NCI-H510A treated with DMSO at 0.1 percent for 48 hours (cell line): ENCODE measurements around the gene AEN.
A peak's percentile ranks its signal among the peaks of the same experiment; 100 is the strongest.

Experiments
- DNase-seq: peaks from one replicate; lab custom pipeline; 2025; lab: John Stamatoyannopoulos, UW

Gene AEN

GRCh38 chr15:88613074-88613944 lies 7.8 kb upstream of the AEN start:
- DNase-seq: no peak

DNA sequence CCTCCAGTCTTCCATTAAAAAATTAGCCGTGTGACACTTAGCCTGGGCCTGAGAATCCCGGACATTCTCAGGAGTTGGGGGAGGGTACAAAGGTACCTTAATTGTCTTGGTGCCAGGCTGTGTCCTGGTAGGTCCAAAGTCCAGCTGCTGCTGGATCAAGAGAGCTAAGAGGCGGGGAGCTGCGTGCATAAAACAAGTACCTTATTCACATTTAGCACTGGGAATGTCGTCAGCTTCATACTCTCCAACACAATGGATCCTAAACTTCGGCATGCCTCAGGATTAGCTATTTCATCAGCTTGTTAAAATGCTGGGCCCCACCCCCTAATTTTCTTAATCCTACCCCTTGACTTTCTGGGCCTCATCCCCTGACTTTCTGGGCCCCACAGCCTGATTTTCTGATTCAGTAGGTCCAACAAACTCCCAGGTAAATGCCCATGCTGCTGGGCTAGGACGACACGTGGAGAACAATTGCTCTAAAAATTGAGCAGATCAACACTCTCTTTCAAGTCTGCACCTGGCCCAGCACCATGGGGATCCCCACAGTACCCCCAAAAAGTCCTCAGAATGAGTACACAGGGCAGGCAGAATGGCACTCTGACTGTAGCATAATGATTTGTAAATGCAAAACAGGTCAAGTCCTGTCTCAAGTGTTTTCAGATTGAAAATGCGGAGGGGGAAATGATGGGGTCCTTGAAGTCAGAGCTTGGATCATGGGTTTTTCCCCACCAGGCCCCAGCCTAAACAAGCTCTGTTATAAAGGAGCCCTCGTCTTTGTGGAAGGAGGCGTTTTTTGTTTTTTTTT lies 5.6 kb upstream of the AEN start:
- no peak for DNase-seq

DNA sequence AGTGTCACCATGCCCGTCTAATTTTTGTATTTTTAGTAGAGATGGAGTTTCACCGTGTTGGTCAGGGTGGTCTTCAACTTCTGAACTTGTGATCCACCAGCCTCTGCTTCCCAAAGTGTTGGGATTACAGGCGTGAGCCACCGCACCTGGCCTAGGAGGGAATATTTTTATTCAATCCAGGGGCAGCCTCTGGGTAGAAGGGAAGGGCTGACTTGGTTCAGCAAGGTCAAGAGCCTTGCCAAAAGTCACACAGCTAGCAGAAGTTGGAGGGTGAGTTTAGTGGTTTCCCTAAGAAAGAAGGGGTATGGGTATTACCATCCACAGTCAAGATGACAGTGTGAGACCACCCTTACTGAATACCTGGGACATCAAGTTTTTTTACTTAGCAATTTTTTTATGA lies 4.9 kb upstream of the AEN start:
- DNase-seq: no peak

GRCh38 chr15:88617031-88617722 lies 4.0 kb upstream of the AEN start:
- DNase-seq: no peak

- DNase-seq: no peak
Measured at GRCh38 chr15:88617790-88618189, 3.4 kb upstream of the AEN start.

GRCh38 chr15:88618686-88619085 lies 2.5 kb upstream of the AEN start:
- DNase-seq: no peak

- DNase-seq: no peak
Measured at GRCh38 chr15:88619796-88620195, 1.3 kb upstream of the AEN start.

DNA sequence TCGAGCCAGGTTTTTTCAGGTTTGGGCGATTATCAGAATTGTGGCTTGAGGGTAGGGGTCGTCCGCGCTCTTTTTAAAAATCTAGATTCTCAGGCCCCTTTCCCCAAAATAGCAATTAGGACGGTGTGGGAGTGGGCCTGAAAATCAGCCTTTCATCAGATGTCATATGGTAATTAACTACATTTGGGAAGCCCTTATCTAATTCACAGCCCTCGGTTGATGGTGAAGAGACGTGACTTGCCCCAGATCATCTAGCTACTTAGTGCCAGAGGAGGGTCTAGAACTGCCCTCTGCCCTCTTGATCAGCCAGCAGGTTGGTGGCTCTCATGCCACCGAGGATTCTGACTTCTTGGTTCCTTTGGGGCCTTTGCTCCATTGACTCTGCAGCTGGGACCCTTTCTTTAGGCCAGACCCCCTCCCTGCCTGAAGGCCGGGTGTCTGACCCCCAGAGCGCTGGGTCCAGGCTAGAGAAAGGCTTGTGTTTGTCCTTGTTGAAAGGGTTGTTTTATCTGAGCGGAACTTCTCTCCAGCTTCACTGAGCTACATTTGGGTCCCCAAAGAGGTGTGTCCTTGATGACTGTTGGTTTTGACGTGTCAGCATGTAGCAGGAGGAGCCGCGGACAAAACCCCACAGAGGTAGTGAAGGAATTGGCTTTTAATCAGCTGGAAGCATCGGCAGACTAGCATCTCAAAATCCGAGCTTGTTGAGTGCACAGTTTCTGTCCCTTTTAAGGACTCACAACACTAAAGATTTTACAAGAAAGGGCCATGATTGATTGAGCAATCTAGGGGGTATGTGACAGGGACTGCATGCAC lies 857 bp downstream of the AEN start:
- DNase-seq: peak; percentile 7

DNA sequence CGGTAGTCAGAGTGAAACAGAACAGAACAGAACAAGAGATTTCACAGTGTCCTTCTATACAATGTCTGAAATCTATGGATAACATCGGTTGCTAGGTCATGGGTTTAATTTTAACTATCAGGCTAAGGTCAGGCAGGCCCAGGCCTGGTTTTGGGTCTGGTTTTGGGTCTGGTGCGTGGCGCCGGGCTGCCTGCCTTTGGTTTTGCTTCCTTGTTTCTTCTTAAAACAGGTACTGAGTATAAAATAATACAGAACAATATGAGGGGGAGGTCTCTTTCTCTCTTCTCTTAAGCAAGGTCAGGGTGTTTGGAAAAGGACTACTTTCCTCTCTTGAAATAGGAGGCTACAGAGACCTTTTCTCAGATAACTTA lies 1.4 kb downstream of the AEN start:
- DNase-seq: no peak

GRCh38 chr15:88623061-88623460 lies 1.9 kb downstream of the AEN start:
- no peak for DNase-seq

- DNase-seq: no peak
Measured at GRCh38 chr15:88623632-88624031, 2.5 kb downstream of the AEN start.

GRCh38 chr15:88624156-88624970 lies 3.2 kb downstream of the AEN start:
- DNase-seq: no peak

DNA sequence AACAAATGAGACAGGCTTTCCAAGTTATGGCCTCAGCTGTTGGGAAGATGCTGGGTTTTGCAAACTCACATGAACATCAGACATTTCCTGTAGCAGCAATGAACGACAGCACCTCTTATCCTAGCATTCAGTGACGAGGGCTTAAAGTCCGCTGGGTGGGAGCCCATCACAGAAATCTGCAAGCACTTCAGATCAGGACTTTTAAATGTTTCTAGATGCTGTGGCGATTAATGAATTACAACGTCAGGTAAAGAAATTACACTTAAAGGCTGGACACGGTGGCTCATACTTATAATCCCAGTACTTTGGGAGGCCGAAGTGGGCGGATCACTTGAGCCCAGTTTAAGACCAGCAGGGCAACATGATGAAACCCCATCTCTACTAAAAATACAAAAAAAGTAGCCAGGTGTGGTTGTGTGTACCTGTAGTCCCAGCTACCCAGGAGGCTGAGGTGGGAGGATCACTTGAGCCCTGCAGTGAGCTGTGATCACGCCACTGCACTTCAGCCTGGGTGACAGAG lies 3.9 kb downstream of the AEN start:
- DNase-seq: no peak

DNA sequence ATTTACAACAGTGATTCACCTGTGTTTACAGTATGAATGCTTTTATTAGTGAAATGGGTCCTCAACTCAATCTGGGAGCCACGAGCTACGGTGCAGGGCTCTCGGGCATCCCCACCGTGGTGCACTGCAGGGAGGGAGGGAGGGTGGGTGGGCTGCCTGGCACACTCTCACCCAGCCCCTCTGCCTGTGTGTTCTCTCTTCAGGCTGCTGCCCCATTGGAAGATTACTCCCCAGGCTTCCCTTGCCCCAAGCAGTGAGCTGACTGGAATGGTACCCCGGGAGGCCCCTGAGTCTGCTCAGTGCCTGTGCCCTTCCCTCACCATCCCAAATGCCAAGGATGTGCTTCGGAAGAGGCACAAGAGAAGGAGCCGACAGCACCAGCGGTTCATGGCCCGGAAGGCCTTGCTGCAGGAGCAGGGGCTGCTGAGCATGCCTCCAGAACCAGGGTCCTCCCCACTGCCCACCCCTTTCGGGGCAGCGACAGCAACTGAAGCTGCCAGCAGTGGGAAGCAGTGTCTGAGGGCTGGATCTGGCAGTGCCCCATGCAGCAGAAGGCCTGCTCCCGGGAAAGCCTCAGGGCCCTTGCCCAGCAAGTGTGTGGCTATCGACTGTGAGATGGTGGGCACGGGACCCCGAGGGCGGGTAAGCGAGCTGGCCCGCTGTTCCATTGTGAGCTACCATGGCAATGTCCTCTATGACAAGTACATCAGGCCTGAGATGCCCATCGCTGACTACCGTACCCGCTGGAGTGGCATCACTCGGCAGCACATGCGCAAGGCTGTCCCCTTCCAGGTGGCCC lies 5.0 kb downstream of the AEN start:
- DNase-seq: no peak

DNA sequence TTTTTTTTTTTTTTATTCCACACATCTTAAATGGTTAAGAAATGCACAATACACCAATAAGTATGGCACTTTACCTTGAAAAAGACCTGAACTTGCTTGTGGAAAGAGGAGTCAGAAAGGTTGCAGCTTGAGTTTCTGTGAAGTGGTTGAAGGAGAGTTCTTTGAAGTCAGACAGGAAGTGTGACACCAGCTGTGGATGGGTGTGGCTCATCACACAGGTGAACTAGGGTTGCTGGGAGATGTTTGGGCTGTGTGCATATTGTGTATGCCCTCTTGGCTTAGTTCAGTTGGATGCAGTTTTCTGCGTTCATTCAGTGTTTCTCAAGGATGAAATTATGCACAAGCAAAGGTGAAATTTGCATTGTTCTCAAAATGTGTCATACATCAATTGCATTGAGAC lies 6.3 kb downstream of the AEN start:
- peak; percentile 20 for DNase-seq

DNA sequence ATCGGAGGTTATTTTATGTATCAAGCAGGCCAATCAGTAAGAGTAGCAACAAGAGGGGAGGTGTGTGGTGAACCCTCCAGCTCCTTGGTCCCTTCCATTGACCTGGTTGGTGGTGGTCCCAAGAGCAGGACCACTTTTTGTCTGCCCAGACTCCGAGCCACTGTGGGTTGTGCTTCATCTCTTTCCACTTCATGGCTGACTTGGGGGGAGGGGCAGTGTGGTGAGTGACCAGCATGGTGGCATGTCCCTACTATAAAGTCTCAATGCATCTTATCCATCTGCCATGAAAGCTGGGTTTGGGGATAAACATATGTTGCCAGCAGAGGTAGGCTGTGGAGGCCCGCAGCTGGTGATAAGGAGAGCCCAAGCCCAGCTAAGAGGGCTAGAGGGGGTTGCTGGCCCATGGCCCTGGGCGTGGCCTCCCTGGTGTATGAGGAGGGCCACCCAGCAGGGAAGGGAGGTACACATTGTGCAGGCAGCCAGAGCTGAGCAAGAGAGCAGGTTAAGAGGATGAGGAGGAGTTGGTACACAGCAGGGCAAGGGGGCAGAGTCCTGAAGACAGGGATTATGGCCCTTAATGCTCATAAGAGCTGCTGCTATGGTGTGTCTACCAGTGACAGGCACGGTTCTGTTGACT lies 7.0 kb downstream of the AEN start:
- no peak for DNase-seq

DNA sequence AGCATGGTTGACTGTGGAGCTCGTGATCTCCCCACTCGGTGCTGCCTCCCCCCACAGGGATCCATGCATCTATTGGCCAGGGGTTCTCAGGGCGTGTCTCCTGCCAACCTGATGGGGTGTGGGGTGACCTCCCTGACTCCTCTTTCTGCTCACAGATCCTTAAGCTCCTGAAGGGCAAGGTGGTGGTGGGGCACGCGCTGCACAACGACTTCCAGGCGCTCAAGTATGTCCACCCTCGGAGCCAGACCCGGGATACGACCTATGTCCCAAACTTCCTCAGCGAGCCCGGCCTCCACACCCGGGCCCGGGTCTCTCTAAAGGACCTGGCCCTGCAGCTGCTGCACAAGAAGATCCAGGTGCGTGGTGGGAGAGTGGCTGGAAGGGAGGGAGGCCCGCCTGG lies 7.9 kb downstream of the AEN start:
- no peak for DNase-seq

GRCh38 chr15:88630141-88630721 lies 9.1 kb downstream of the AEN start:
- no peak for DNase-seq
